CD4-positive, alpha-beta memory T cell (primary cell): ENCODE results near the gene BAG1. TPM values are rescaled to one million over a fixed set of nuclear protein-coding genes. Genes with fewer than 3 reads are reported as not detected.

ENCODE experiments used
- CTCF ChIA-PET: fragments of 350-600 bp; sonication (Branson Sonifier 250); formaldehyde crosslinking; loops from one replicate; lab custom pipeline; 2021; ENCODE audit warnings: inconsistent platforms; ENCODE audit not compliant: partially characterized antibody; lab: Charles Lee
- POLR2A ChIA-PET: fragments of 350-600 bp; sonication (Branson Sonifier 250); formaldehyde crosslinking; loops from one replicate; lab custom pipeline; 2021; ENCODE audit not compliant: partially characterized antibody; lab: Charles Lee
- DNase-seq, 5 donors: peaks; one replicate each; pipeline versions ENCODE4 v3.0.0 to v3.0.0-alpha.2; 2020 to 2022; ENCODE audit warnings: mixed read lengths in 1 of 5
- H3K27ac ChIP-seq: one replicate; pipeline ENCODE4 v1.7.0; 2013; ENCODE audit warnings: low read depth, low read length
- H3K27me3 ChIP-seq: 2 replicates; pipeline ENCODE4 v1.7.0; 2013; ENCODE audit warnings: mild to moderate bottlenecking, low read length, moderate library complexity; ENCODE audit not compliant: insufficient read depth
- H3K36me3 ChIP-seq: 2 replicates; pipeline ENCODE4 v1.7.0; 2013; ENCODE audit warnings: mild to moderate bottlenecking, low read length, moderate library complexity; ENCODE audit not compliant: insufficient read depth
- H3K4me1 ChIP-seq: 2 replicates; pipeline ENCODE4 v1.7.0; 2013; ENCODE audit warnings: mild to moderate bottlenecking, low read length, moderate library complexity; ENCODE audit not compliant: insufficient read depth
- H3K4me3 ChIP-seq, 2 donors: one replicate each; pipeline ENCODE4 v1.7.0; 2013; ENCODE audit warnings: low read length in 2 of 2, mild to moderate bottlenecking in 1 of 2
- H3K9me3 ChIP-seq, 2 donors: one replicate each; pipeline ENCODE4 v1.7.0; 2013; ENCODE audit warnings: low read length in 2 of 2, control low read depth in 1 of 2; ENCODE audit not compliant: control insufficient read depth in 1 of 2
- H3K27ac Mint-ChIP-seq, 7 donors: one replicate each; pipeline ENCODE4 v1.8.0; 2020 to 2021; ENCODE audit warnings: mixed read lengths in 7 of 7, mild to moderate bottlenecking in 6 of 7, inconsistent platforms in 3 of 7, moderate library complexity in 3 of 7
- H3K27me3 Mint-ChIP-seq, 2 donors: one replicate each; pipeline ENCODE4 v1.8.0; 2020 to 2021; ENCODE audit warnings: mixed read lengths in 2 of 2
- H3K36me3 Mint-ChIP-seq, 2 donors: one replicate each; pipeline ENCODE4 v1.8.0; 2020 to 2021; ENCODE audit warnings: mixed read lengths in 2 of 2, inconsistent platforms in 1 of 2, mild to moderate bottlenecking in 1 of 2
- H3K4me1 Mint-ChIP-seq, 4 donors: one replicate each; pipeline ENCODE4 v1.8.0; 2020 to 2021; ENCODE audit warnings: mixed read lengths in 4 of 4, mild to moderate bottlenecking in 1 of 4
- H3K4me3 Mint-ChIP-seq, 8 donors: one replicate each; pipeline ENCODE4 v1.8.0; 2020 to 2021; ENCODE audit warnings: mixed read lengths in 8 of 8, mild to moderate bottlenecking in 7 of 8, moderate library complexity in 6 of 8, inconsistent platforms in 3 of 8
- H3K9me3 Mint-ChIP-seq, 8 donors: one replicate each; pipeline ENCODE4 v1.8.0; 2020 to 2021; ENCODE audit warnings: mixed read lengths in 8 of 8, mild to moderate bottlenecking in 5 of 8, inconsistent platforms in 3 of 8, moderate library complexity in 1 of 8
- intact Hi-C: fragments of 100-400 bp; cut with micrococcal nuclease; formaldehyde crosslinking; loops from one replicate; pipeline ENCODE4 v1.15.1; 2023
- polyA plus RNA-seq, 2 donors: library from polyadenylated mRNA; unstranded; fragments of 300-500 nt; fragmentation: Illumina TruSeq; gene quantifications; one replicate each; pipeline ENCODE4 v1.2.3, GENCODE V29; 2021
- total RNA-seq, 2 experiments: library from RNA; stranded (reverse); gene quantifications; one replicate each; pipeline ENCODE4 v1.2.3, GENCODE V29; 2021

The BAG1 gene
- total and polyA plus RNA-seq, 4 experiments from 2014 or later = 53.5 to 84.9 (median 63.6) TPM

GRCh38 chr9:33287087-33287490, 22.6 kb upstream of the BAG1 start:
- Histone ChIP-seq H3K36me3 (peaks cover under 1% of the 10 kb centered on the region), H3K9me3 (no peaks in the 10 kb centered on the region), H3K27ac (peak overlapping the region; percentile 27), H3K27me3 (no peaks in the 10 kb centered on the region), H3K4me3 (no peak overlapping the region), H3K4me1 (peaks cover 28% of the 10 kb centered on the region)
- Mint-ChIP-seq H3K27me3 (no peaks in the 10 kb centered on the region), H3K4me1 (peaks cover 13 to 31% (median 23%) of the 10 kb centered on the region in 4 donors), H3K9me3 (peaks cover 0 to 5% (median 0%) of the 10 kb centered on the region in 8 donors), H3K36me3 (peaks cover 15 to 38% of the 10 kb centered on the region in 2 donors), H3K27ac (peak overlapping the region; percentile 71 to 93 (median 88)), H3K4me3 (peak overlapping the region; percentile 3 to 68 (median 37))
- ChIA-PET CTCF (interaction anchor here (0.8 to 2.8 kb wide), 20 partner anchors 10 to 205 kb away, joined by 3 to 16 read pairs (median 3); no protein-coding TSS in a partner anchor), POLR2A (interaction anchor here (0.8 to 1.5 kb wide), 3 partner anchors 21 to 179 kb away, joined by 3 to 5 read pairs (median 3); partner anchors contain the start of gene B4GALT1)
- DNase-seq = peak; percentile 68 to 73 (median 72)
- intact Hi-C loops = no loop called here

- no peak for DNase-seq
- Mint-ChIP-seq H3K27me3 (no peaks in the 10 kb centered on the region), H3K27ac (peak overlapping the region in 1 of 7 donors; percentile 19), H3K9me3 (peaks cover 0 to 2% (median 0%) of the 10 kb centered on the region in 8 donors), H3K4me3 (no peak overlapping the region), H3K36me3 (peaks cover 21 to 35% of the 10 kb centered on the region in 2 donors), H3K4me1 (peaks cover 7 to 15% (median 11%) of the 10 kb centered on the region in 4 donors)
- intact Hi-C loops = no loop called here
- H3K27me3 ChIP-seq = no peaks in the 10 kb centered on the region
- H3K36me3 ChIP-seq = peaks cover 9% of the 10 kb centered on the region
- H3K27ac ChIP-seq = no peak overlapping the region
- POLR2A ChIA-PET = interaction anchor here (0.8 kb wide), 1 partner anchor 261 kb away, joined by 3 read pairs; the partner anchor contains the start of gene DNAJA1
- CTCF ChIA-PET = interaction anchor here (0.9 to 2.8 kb wide), 3 partner anchors 13 to 89 kb away, joined by 3 to 16 read pairs (median 4); no protein-coding TSS in a partner anchor
- H3K9me3 ChIP-seq = no peaks in the 10 kb centered on the region
- no peak overlapping the region for H3K4me3 ChIP-seq
- H3K4me1 ChIP-seq = peaks cover 12% of the 10 kb centered on the region
Observed at GRCh38 chr9:33285502-33285901, 21.0 kb upstream of the BAG1 start.

DNA sequence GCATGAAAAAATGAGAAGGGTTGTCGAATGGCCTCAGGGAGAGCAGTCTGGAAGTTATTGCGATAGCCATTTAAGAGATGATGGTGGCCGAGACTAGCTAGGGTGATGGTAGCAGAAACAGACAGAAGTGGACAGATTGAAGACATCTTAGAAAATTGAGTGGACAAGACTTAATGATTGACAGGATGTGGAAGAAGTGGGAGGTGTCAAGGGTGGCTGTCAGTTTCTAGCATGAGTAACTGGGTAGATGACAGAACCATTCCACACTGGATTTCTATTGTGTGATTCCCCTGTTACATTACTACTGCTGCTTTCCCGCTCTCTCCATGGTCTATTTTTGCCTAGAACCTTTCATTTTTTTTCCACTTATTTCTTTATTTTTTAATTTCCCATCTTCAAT, 13.0 kb upstream of the BAG1 start:
- ChIA-PET CTCF (no interaction called here), POLR2A (no interaction called here)
- H3K4me1 ChIP-seq = no peaks in the 10 kb centered on the region
- intact Hi-C loops = no loop called here
- no peaks in the 10 kb centered on the region for H3K9me3 ChIP-seq
- Mint-ChIP-seq H3K4me3 (no peak overlapping the region), H3K36me3 (peaks cover 47 to 70% of the 10 kb centered on the region in 2 donors), H3K9me3 (no peaks in the 10 kb centered on the region), H3K4me1 (peaks cover 0 to 6% (median 4%) of the 10 kb centered on the region in 4 donors), H3K27me3 (no peaks in the 10 kb centered on the region), H3K27ac (peak overlapping the region in 3 of 7 donors; percentile 23 to 79 (median 43))
- no peak for DNase-seq
- no peaks in the 10 kb centered on the region for H3K27me3 ChIP-seq
- H3K36me3 ChIP-seq = peaks cover 74% of the 10 kb centered on the region
- H3K4me3 ChIP-seq = no peak overlapping the region
- no peak overlapping the region for H3K27ac ChIP-seq

GRCh38 chr9:33273972-33274328, 9.4 kb upstream of the BAG1 start:
- Mint-ChIP-seq H3K27me3 (no peaks in the 10 kb centered on the region), H3K36me3 (peaks cover 37 to 72% of the 10 kb centered on the region in 2 donors), H3K9me3 (no peaks in the 10 kb centered on the region), H3K4me3 (no peak overlapping the region), H3K4me1 (peaks cover 0 to 10% (median 6%) of the 10 kb centered on the region in 4 donors), H3K27ac (peak overlapping the region in 3 of 7 donors; percentile 13 to 35 (median 15))
- peaks cover 76% of the 10 kb centered on the region for H3K36me3 ChIP-seq
- H3K9me3 ChIP-seq = no peaks in the 10 kb centered on the region
- intact Hi-C loops = no loop called here
- POLR2A ChIA-PET = interaction anchor here (0.7 to 1.4 kb wide), 3 partner anchors 10 to 249 kb away, joined by 3 to 8 read pairs (median 5); partner anchors contain the start of genes BAG1, DNAJA1 and NFX1
- no peaks in the 10 kb centered on the region for H3K27me3 ChIP-seq
- H3K4me3 ChIP-seq = no peak overlapping the region
- H3K27ac ChIP-seq = no peak overlapping the region
- no peak for DNase-seq
- no peaks in the 10 kb centered on the region for H3K4me1 ChIP-seq
- CTCF ChIA-PET = interaction anchor here (0.9 to 3.1 kb wide), 4 partner anchors 9 to 101 kb away, joined by 3 to 10 read pairs (median 4); no protein-coding TSS in a partner anchor

- Mint-ChIP-seq H3K4me3 (no peak overlapping the region), H3K36me3 (peaks cover 34 to 69% of the 10 kb centered on the region in 2 donors), H3K27me3 (no peaks in the 10 kb centered on the region), H3K27ac (peak overlapping the region in 3 of 7 donors; percentile 15 to 79 (median 76)), H3K9me3 (no peaks in the 10 kb centered on the region), H3K4me1 (peaks cover 0 to 10% (median 6%) of the 10 kb centered on the region in 4 donors)
- H3K4me1 ChIP-seq = no peaks in the 10 kb centered on the region
- H3K27me3 ChIP-seq = no peaks in the 10 kb centered on the region
- peaks cover 75% of the 10 kb centered on the region for H3K36me3 ChIP-seq
- intact Hi-C loops = no loop called here
- ChIA-PET POLR2A (interaction anchor here (0.7 to 1.4 kb wide), 3 partner anchors 9 to 248 kb away, joined by 3 to 8 read pairs (median 5); partner anchors contain the start of genes BAG1, DNAJA1 and NFX1), CTCF (interaction anchor here (0.9 to 3.1 kb wide), 4 partner anchors 9 to 102 kb away, joined by 3 to 10 read pairs (median 4); no protein-coding TSS in a partner anchor)
- DNase-seq = no peak
- H3K4me3 ChIP-seq = no peak overlapping the region
- no peaks in the 10 kb centered on the region for H3K9me3 ChIP-seq
- no peak overlapping the region for H3K27ac ChIP-seq
Observed at GRCh38 chr9:33273266-33273971, 8.9 kb upstream of the BAG1 start.

GRCh38 chr9:33272061-33272460, 7.6 kb upstream of the BAG1 start:
- no peak overlapping the region for H3K4me3 ChIP-seq
- Mint-ChIP-seq H3K4me1 (peaks cover 10 to 17% (median 14%) of the 10 kb centered on the region in 4 donors), H3K9me3 (no peaks in the 10 kb centered on the region), H3K36me3 (peaks cover 27 to 66% of the 10 kb centered on the region in 2 donors), H3K27me3 (no peaks in the 10 kb centered on the region), H3K4me3 (no peak overlapping the region), H3K27ac (peak overlapping the region in 2 of 7 donors; percentile 41 to 43)
- POLR2A ChIA-PET = interaction anchor here (0.6 kb wide), 1 partner anchor 18 kb away, joined by 6 read pairs; the partner anchor contains the start of gene NFX1
- H3K36me3 ChIP-seq = peaks cover 65% of the 10 kb centered on the region
- no peak for DNase-seq
- no peaks in the 10 kb centered on the region for H3K27me3 ChIP-seq
- CTCF ChIA-PET = interaction anchor here (3.1 kb wide), 1 partner anchor 15 kb away, joined by 10 read pairs; no protein-coding TSS in a partner anchor
- peaks cover 5% of the 10 kb centered on the region for H3K4me1 ChIP-seq
- H3K9me3 ChIP-seq = no peaks in the 10 kb centered on the region
- H3K27ac ChIP-seq = no peak overlapping the region
- intact Hi-C loops = no loop called here

- intact Hi-C loops = no loop called here
- peaks cover 47% of the 10 kb centered on the region for H3K36me3 ChIP-seq
- H3K9me3 Mint-ChIP-seq = no peaks in the 10 kb centered on the region
Observed at GRCh38 chr9:33270146-33270545, 5.6 kb upstream of the BAG1 start.

More at GRCh38 chr9:33270146-33270545, 5.6 kb upstream of the BAG1 start:
- Histone ChIP-seq H3K9me3 (no peaks in the 10 kb centered on the region), H3K27me3 (no peaks in the 10 kb centered on the region), H3K4me1 (peaks cover 24% of the 10 kb centered on the region), H3K4me3 (no peak overlapping the region), H3K27ac (no peak overlapping the region)
- no peak overlapping the region for H3K27ac Mint-ChIP-seq
- H3K36me3 Mint-ChIP-seq = peaks cover 24 to 67% of the 10 kb centered on the region in 2 donors
- no peak for DNase-seq
- POLR2A ChIA-PET = interaction anchor here (2.7 kb wide), 1 partner anchor 20 kb away, joined by 7 read pairs; the partner anchor contains the start of gene NFX1
- H3K4me1 Mint-ChIP-seq = peaks cover 23 to 36% (median 30%) of the 10 kb centered on the region in 4 donors
- no peak overlapping the region for H3K4me3 Mint-ChIP-seq
- CTCF ChIA-PET = no interaction called here
- no peaks in the 10 kb centered on the region for H3K27me3 Mint-ChIP-seq
